Epithelial cell of prostate (primary cell): ENCODE data around the gene CNIH3.
"Not testable (repeated sequence)": the region's sequence is repeated elsewhere in the genome, so short reads cannot be mapped to it uniquely, and the experiment has no call there.

Experiments used
- DNase-seq: peaks from one replicate; pipeline ENCODE4 v3.0.0-alpha.2; 2011; ENCODE audit warnings: low read depth, low spot score
- H3K27ac ChIP-seq: fragments of 450-650 bp; 2 replicates; pipeline ENCODE4 v1.5.1; 2017; ENCODE audit warnings: mild to moderate bottlenecking

CNIH3 gene

GRCh38 chr1:224615861-224616755, at the start of gene CNIH3:
Gene CNIH3 (plus strand): TSS chr1:224616317. CDS start chr1:224617175, 858 bp downstream.
- H3K27ac ChIP-seq = no peak within 1 kb of the TSS
- no peak for DNase-seq

DNA sequence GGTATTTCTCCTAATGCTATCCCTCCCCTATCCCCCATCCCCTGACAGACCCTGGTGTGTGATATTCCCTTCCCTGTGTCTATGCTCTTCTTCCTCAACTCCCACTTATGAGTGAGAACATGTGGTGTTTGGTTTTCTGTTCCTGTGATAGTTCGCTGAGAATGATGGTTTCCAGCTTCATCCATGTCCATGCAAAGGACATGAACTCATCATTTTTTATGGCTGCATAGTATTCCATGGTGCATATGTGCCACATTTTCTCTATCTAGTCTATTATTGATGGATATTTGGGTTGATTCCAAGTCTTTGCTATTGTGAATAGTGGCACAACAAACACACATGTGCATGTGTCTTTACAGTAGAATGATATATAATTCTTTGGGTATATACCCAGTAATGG, 49.6 kb upstream of the CNIH3 start:
- not testable (repeated sequence) for DNase-seq

GRCh38 chr1:224569276-224569675, 46.8 kb upstream of the CNIH3 start:
- no peak overlapping the region for H3K27ac ChIP-seq
- no peak for DNase-seq

More for the DNA sequence above, 49.6 kb upstream of the CNIH3 start:
- H3K27ac ChIP-seq = peak overlapping the region; percentile 80

- peak; percentile 34 for DNase-seq
- not testable (repeated sequence) for H3K27ac ChIP-seq
These were observed 44.1 kb upstream of the CNIH3 start for GRCh38 chr1:224571975-224572374.

- DNase-seq = no peak
- H3K27ac ChIP-seq = no peak overlapping the region
These were observed 36.6 kb upstream of the CNIH3 start for GRCh38 chr1:224579526-224579925.

DNA sequence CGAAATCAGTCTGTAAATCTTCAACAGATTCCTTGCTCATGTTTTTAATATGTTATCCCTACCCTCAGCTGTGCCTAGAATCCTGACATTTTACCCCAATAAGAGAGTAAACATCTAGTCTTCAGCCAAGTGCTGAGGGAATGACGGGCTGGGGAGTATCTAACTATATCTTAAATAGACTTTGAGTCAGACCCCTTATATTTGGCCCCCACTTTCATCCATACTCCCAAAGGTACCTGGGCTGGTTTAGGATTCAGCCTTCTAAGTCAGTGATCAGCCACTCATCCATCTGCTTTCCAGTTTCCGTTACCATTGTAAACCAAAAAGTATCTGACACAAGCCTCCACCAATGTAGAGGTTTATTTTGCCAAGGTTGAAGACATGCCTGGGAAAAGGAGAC, 36.1 kb upstream of the CNIH3 start:
- no peak for DNase-seq
- no peak overlapping the region for H3K27ac ChIP-seq

DNA sequence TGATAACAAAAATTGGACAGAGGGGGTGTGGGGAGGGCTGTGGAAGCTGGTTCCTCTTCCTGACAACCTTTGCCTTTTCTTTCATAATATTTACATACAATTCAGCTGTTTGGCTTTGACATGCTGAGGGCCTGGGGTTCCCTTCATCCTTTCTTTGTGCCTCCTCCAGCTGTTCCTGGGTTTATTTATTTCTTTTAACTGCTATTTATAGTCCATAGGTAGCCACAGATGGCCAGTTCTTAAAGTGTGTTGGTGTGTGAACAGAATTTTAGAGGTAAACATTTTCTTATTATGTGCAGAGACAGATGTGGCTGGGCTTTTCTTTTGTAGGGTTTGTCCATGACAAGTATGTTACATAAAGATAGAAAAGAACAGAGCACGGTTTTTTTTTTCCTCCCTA, 34.1 kb upstream of the CNIH3 start:
- no peak for DNase-seq
- H3K27ac ChIP-seq = no peak overlapping the region

- H3K27ac ChIP-seq = no peak overlapping the region
- no peak for DNase-seq
These were observed 32.3 kb upstream of the CNIH3 start for GRCh38 chr1:224583774-224584173.

GRCh38 chr1:224585051-224585450, 31.1 kb upstream of the CNIH3 start:
- no peak overlapping the region for H3K27ac ChIP-seq
- DNase-seq = no peak

- no peak overlapping the region for H3K27ac ChIP-seq
- no peak for DNase-seq
These were observed 29.1 kb upstream of the CNIH3 start for GRCh38 chr1:224587051-224587450.

- DNase-seq = no peak
- no peak overlapping the region for H3K27ac ChIP-seq
These were observed 27.6 kb upstream of the CNIH3 start for GRCh38 chr1:224588515-224588914.

- DNase-seq = no peak
- no peak overlapping the region for H3K27ac ChIP-seq
These were observed 27.1 kb upstream of the CNIH3 start for GRCh38 chr1:224589006-224589405.

- no peak overlapping the region for H3K27ac ChIP-seq
- DNase-seq = no peak
These were observed 24.8 kb upstream of the CNIH3 start for GRCh38 chr1:224591326-224591725.

GRCh38 chr1:224592636-224593582, 23.2 kb upstream of the CNIH3 start:
- no peak overlapping the region for H3K27ac ChIP-seq
- DNase-seq = peak; percentile 44

- H3K27ac ChIP-seq = no peak overlapping the region
- no peak for DNase-seq
These were observed 21.8 kb upstream of the CNIH3 start for GRCh38 chr1:224594360-224594759.

GRCh38 chr1:224594851-224595250, 21.3 kb upstream of the CNIH3 start:
- no peak for DNase-seq
- no peak overlapping the region for H3K27ac ChIP-seq

- no peak overlapping the region for H3K27ac ChIP-seq
- no peak for DNase-seq
These were observed 10.5 kb upstream of the CNIH3 start for GRCh38 chr1:224605482-224606181.

- H3K27ac ChIP-seq = no peak overlapping the region
- no peak for DNase-seq
These were observed 8.6 kb upstream of the CNIH3 start for GRCh38 chr1:224607188-224608148.

DNA sequence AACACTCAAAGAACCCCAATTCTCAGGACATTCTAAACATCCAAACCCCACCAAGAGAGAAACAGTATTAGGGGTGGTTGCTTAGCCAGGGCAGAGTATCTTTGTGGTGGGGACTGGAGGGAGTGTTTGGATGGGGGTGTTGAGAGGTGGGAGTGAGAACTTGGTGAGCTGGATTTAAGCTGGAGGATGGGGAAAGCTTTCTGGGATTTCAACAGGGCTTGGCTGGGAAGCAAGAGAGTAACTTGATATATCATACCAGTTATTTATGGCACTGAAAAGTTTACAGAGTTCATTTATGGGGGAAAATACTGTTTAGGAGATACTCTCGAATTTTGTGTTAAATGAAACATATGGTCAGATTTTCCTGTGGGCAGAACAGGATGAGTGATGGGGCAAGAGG, 6.8 kb upstream of the CNIH3 start:
- H3K27ac ChIP-seq = no peak overlapping the region
- DNase-seq = no peak
